Stimulated activated CD4-positive, alpha-beta T cell treated with anti-CD3 and anti-CD28 coated beads, Interleukin-12 subunit alpha, Interleukin-12 subunit beta, amount 100 ng/mL, for 48 hours (primary cell): Measurements from ENCODE around the gene SERPINB6.
"Not testable (repeated sequence)": the region's sequence is repeated elsewhere in the genome, so short reads cannot be mapped to it uniquely, and the experiment has no call there.

Source experiments
- DNase-seq, 3 donors: peaks; one replicate each; pipeline ENCODE4 v3.0.0-alpha.2; 2020; ENCODE audit warnings: low read depth in 2 of 3, low spot score in 1 of 3

Gene SERPINB6

GRCh38 chr6:2959909-2960719 lies 11.3 kb downstream of the SERPINB6 start:
- no peak for DNase-seq

GRCh38 chr6:2958776-2959175 lies 12.6 kb downstream of the SERPINB6 start:
- no peak for DNase-seq

- no peak for DNase-seq
These were observed 13.0 kb downstream of the SERPINB6 start for GRCh38 chr6:2958331-2958711.

GRCh38 chr6:2957696-2958330 lies 13.6 kb downstream of the SERPINB6 start:
- no peak for DNase-seq

- DNase-seq = no peak
These were observed 14.3 kb downstream of the SERPINB6 start for GRCh38 chr6:2956930-2957685.

- no peak for DNase-seq
These were observed 18.3 kb downstream of the SERPINB6 start for GRCh38 chr6:2953098-2953497.

GRCh38 chr6:2952557-2953095 lies 18.7 kb downstream of the SERPINB6 start:
- DNase-seq = peak; percentile 51 to 53 (median 51)

GRCh38 chr6:2951728-2952127 lies 19.6 kb downstream of the SERPINB6 start:
- no peak for DNase-seq

GRCh38 chr6:2950713-2951112 lies 20.7 kb downstream of the SERPINB6 start:
- DNase-seq = no peak

GRCh38 chr6:2949536-2950083 lies 21.8 kb downstream of the SERPINB6 start:
- DNase-seq = no peak

- no peak for DNase-seq
These were observed 22.2 kb downstream of the SERPINB6 start for GRCh38 chr6:2949121-2949520.

GRCh38 chr6:2948228-2949025 lies 22.9 kb downstream of the SERPINB6 start:
- no peak for DNase-seq

- DNase-seq = no peak
These were observed 23.9 kb downstream of the SERPINB6 start for GRCh38 chr6:2947445-2947844.

- no peak for DNase-seq
These were observed 26.3 kb downstream of the SERPINB6 start for GRCh38 chr6:2945153-2945452.

GRCh38 chr6:2944405-2945152 lies 26.8 kb downstream of the SERPINB6 start:
- no peak for DNase-seq

- no peak for DNase-seq
These were observed 27.8 kb downstream of the SERPINB6 start for GRCh38 chr6:2943564-2943955.

- DNase-seq = no peak
These were observed 28.3 kb downstream of the SERPINB6 start for GRCh38 chr6:2942914-2943563.

- not testable (repeated sequence) for DNase-seq
These were observed 29.3 kb downstream of the SERPINB6 start for GRCh38 chr6:2942116-2942515.

GRCh38 chr6:2940851-2941250 lies 30.5 kb downstream of the SERPINB6 start:
- DNase-seq = no peak
